OCI-LY7 (cell line): ENCODE results near the gene ARFIP1.

Source experiments
- CTCF ChIP-seq: fragments of 200-600 bp; sonication (generic); conservative IDR thresholded peaks from 2 replicates; pipeline ENCODE4 v1.5.1; 2014; ENCODE audit warnings: mild to moderate bottlenecking, antibody characterized with exemption, low read length, moderate library complexity, mixed read lengths
- EZH2phosphoT487 ChIP-seq: fragments of 200-600 bp; sonication (generic); IDR thresholded peaks from 2 replicates; pipeline ENCODE4 v1.6.1; 2018; ENCODE audit warnings: low read depth, borderline replicate concordance, mild to moderate bottlenecking, mixed run types, antibody characterized with exemption, low read length, moderate library complexity, mixed read lengths

GRCh38 chr4:152848508-152848907 is 68.8 kb downstream of the ARFIP1 start:
- no peak for TF ChIP-seq CTCF
- no peak for TF ChIP-seq EZH2phosphoT487
